WTC11 (cell line): ENCODE measurements around the gene TTC39B.

ENCODE experiments used
- CREB1 ChIP-seq: sonication (generic); formaldehyde crosslinking; IDR thresholded peaks from 2 replicates; pipeline ENCODE4 v1.8.0; 2023; ENCODE audit warnings: mild to moderate bottlenecking, missing genetic modification reagents
- IRF2 ChIP-seq: sonication (generic); formaldehyde crosslinking; IDR thresholded peaks from 2 replicates; pipeline ENCODE4 v1.8.0; 2022; ENCODE audit warnings: low read depth, missing genetic modification reagents, borderline replicate concordance
- NFYB ChIP-seq: sonication (generic); formaldehyde crosslinking; conservative IDR thresholded peaks from 2 replicates; pipeline ENCODE4 v1.8.0; 2022; ENCODE audit warnings: low read depth, missing genetic modification reagents
- NR1H2 ChIP-seq: sonication (generic); formaldehyde crosslinking; IDR thresholded peaks from 2 replicates; pipeline ENCODE4 v1.9.0; 2021; ENCODE audit warnings: mild to moderate bottlenecking, moderate library complexity, missing genetic modification reagents
- NR2C2 ChIP-seq: sonication (generic); formaldehyde crosslinking; IDR thresholded peaks from 2 replicates; pipeline ENCODE4 v1.8.0; 2022; ENCODE audit warnings: mild to moderate bottlenecking, missing genetic modification reagents
- NR3C1 ChIP-seq: sonication (generic); formaldehyde crosslinking; conservative IDR thresholded peaks from 2 replicates; pipeline ENCODE4 v1.8.1; 2023; ENCODE audit warnings: low read depth, mild to moderate bottlenecking, missing genetic modification reagents
- SOX15 ChIP-seq: fragments of 250-450 bp; sonication (Bioruptor Pico); IDR thresholded peaks from 2 replicates; pipeline ENCODE4 v1.9.0; 2021; ENCODE audit warnings: mild to moderate bottlenecking
- SP1 ChIP-seq: sonication (generic); formaldehyde crosslinking; conservative IDR thresholded peaks from 2 replicates; pipeline ENCODE4 v1.8.1; 2022; ENCODE audit warnings: missing genetic modification reagents
- TF ChIP-seq, protein P1 (sequence below): fragments of 200-600 bp; IDR thresholded peaks from 2 replicates; pipeline ENCODE4 v1.8.0; 2022; ENCODE audit warnings: antibody characterized with exemption
- TF ChIP-seq, protein P2 (sequence below): sonication (generic); formaldehyde crosslinking; conservative IDR thresholded peaks from 2 replicates; pipeline ENCODE4 v1.8.1; 2022; ENCODE audit warnings: mild to moderate bottlenecking, missing genetic modification reagents
- TF ChIP-seq, protein P3 (sequence below): sonication (generic); formaldehyde crosslinking; IDR thresholded peaks from 2 replicates; pipeline ENCODE4 v1.8.0; 2022; ENCODE audit warnings: mild to moderate bottlenecking, missing genetic modification reagents
- TF ChIP-seq, protein P4 (sequence below): fragments of 250-450 bp; sonication (Bioruptor Pico); IDR thresholded peaks from 2 replicates; pipeline ENCODE4 v2.1.2; 2022; ENCODE audit warnings: mild to moderate bottlenecking, moderate library complexity
- TF ChIP-seq, protein P5 (sequence below): fragments of 250-450 bp; sonication (Bioruptor Pico); IDR thresholded peaks from 2 replicates; pipeline ENCODE4 v1.9.0; 2021; ENCODE audit warnings: mild to moderate bottlenecking
- TF ChIP-seq, protein P6 (sequence below): sonication (generic); formaldehyde crosslinking; IDR thresholded peaks from 2 replicates; pipeline ENCODE4 v1.8.0; 2023; ENCODE audit warnings: missing genetic modification reagents, mild to moderate bottlenecking, borderline replicate concordance

DNA sequence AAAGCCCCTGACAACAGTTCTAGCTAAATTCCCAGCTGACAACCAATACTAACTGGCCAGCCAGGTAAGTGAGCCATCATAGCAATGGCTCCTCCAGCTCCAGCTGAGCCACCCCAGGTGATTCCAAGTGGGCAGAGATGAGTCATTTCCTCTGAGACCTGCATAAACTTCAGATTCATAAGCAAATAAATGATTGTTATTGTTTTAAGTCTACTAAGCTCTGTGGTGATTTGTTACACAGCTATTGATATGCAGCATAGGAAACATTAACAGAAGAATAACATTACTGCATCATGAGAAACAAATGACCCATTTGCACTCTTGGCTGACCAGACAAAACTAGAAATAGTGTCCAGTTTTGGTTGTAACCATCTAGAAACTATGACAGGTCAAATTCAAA, 60.3 kb downstream of the TTC39B start:
- no peak for TF ChIP-seq SP1 (CRISPR knock-in tag)
- TF ChIP-seq, protein P1, sequence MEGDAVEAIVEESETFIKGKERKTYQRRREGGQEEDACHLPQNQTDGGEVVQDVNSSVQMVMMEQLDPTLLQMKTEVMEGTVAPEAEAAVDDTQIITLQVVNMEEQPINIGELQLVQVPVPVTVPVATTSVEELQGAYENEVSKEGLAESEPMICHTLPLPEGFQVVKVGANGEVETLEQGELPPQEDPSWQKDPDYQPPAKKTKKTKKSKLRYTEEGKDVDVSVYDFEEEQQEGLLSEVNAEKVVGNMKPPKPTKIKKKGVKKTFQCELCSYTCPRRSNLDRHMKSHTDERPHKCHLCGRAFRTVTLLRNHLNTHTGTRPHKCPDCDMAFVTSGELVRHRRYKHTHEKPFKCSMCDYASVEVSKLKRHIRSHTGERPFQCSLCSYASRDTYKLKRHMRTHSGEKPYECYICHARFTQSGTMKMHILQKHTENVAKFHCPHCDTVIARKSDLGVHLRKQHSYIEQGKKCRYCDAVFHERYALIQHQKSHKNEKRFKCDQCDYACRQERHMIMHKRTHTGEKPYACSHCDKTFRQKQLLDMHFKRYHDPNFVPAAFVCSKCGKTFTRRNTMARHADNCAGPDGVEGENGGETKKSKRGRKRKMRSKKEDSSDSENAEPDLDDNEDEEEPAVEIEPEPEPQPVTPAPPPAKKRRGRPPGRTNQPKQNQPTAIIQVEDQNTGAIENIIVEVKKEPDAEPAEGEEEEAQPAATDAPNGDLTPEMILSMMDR = no peak
- TF ChIP-seq, protein P2, sequence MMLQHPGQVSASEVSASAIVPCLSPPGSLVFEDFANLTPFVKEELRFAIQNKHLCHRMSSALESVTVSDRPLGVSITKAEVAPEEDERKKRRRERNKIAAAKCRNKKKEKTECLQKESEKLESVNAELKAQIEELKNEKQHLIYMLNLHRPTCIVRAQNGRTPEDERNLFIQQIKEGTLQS (CRISPR knock-in tag) = no peak
- TF ChIP-seq NFYB (CRISPR knock-in tag) = no peak
- TF ChIP-seq, protein P3, sequence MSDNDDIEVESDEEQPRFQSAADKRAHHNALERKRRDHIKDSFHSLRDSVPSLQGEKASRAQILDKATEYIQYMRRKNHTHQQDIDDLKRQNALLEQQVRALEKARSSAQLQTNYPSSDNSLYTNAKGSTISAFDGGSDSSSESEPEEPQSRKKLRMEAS (CRISPR knock-in tag) = no peak
- TF ChIP-seq, protein P4, sequence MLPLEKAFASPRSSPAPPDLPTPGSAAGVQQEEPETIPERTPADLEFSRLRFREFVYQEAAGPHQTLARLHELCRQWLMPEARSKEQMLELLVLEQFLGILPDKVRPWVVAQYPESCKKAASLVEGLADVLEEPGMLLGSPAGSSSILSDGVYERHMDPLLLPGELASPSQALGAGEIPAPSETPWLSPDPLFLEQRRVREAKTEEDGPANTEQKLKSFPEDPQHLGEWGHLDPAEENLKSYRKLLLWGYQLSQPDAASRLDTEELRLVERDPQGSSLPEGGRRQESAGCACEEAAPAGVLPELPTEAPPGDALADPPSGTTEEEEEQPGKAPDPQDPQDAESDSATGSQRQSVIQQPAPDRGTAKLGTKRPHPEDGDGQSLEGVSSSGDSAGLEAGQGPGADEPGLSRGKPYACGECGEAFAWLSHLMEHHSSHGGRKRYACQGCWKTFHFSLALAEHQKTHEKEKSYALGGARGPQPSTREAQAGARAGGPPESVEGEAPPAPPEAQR (CRISPR knock-in tag) = no peak
- no peak for TF ChIP-seq CREB1 (CRISPR knock-in tag)
- TF ChIP-seq NR3C1 = no peak
- TF ChIP-seq, protein P5, sequence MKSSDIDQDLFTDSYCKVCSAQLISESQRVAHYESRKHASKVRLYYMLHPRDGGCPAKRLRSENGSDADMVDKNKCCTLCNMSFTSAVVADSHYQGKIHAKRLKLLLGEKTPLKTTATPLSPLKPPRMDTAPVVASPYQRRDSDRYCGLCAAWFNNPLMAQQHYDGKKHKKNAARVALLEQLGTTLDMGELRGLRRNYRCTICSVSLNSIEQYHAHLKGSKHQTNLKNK = no peak
- TF ChIP-seq NR2C2 (CRISPR knock-in tag) = no peak
- TF ChIP-seq, protein P6, sequence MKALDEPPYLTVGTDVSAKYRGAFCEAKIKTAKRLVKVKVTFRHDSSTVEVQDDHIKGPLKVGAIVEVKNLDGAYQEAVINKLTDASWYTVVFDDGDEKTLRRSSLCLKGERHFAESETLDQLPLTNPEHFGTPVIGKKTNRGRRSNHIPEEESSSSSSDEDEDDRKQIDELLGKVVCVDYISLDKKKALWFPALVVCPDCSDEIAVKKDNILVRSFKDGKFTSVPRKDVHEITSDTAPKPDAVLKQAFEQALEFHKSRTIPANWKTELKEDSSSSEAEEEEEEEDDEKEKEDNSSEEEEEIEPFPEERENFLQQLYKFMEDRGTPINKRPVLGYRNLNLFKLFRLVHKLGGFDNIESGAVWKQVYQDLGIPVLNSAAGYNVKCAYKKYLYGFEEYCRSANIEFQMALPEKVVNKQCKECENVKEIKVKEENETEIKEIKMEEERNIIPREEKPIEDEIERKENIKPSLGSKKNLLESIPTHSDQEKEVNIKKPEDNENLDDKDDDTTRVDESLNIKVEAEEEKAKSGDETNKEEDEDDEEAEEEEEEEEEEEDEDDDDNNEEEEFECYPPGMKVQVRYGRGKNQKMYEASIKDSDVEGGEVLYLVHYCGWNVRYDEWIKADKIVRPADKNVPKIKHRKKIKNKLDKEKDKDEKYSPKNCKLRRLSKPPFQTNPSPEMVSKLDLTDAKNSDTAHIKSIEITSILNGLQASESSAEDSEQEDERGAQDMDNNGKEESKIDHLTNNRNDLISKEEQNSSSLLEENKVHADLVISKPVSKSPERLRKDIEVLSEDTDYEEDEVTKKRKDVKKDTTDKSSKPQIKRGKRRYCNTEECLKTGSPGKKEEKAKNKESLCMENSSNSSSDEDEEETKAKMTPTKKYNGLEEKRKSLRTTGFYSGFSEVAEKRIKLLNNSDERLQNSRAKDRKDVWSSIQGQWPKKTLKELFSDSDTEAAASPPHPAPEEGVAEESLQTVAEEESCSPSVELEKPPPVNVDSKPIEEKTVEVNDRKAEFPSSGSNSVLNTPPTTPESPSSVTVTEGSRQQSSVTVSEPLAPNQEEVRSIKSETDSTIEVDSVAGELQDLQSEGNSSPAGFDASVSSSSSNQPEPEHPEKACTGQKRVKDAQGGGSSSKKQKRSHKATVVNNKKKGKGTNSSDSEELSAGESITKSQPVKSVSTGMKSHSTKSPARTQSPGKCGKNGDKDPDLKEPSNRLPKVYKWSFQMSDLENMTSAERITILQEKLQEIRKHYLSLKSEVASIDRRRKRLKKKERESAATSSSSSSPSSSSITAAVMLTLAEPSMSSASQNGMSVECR (CRISPR knock-in tag) = no peak
- no peak for TF ChIP-seq SOX15 (CRISPR knock-in tag)
- TF ChIP-seq IRF2 (CRISPR knock-in tag) = no peak
- no peak for TF ChIP-seq NR1H2 (CRISPR knock-in tag)
